GM21390 (cell line): ENCODE measurements around the gene RSBN1.
"Not testable (repeated sequence)": the region's sequence is repeated elsewhere in the genome, so short reads cannot be mapped to it uniquely, and the experiment has no call there.

ENCODE experiments used
- ATAC-seq: cut with Tn5 transposase; IDR thresholded peaks from one replicate; pipeline ENCODE4 v1.9.1; 2021; ENCODE audit not compliant: unreplicated experiment

Gene RSBN1

GRCh38 chr1:113783254-113784103 is 28.8 kb downstream of the RSBN1 start:
- peak; percentile 73 for ATAC-seq

- no peak for ATAC-seq
Measured at GRCh38 chr1:113782406-113782805, 29.9 kb downstream of the RSBN1 start.

GRCh38 chr1:113780374-113781146 is 31.7 kb downstream of the RSBN1 start:
- peak; percentile 56 for ATAC-seq

GRCh38 chr1:113779542-113779941 is 32.7 kb downstream of the RSBN1 start:
- no peak for ATAC-seq

DNA sequence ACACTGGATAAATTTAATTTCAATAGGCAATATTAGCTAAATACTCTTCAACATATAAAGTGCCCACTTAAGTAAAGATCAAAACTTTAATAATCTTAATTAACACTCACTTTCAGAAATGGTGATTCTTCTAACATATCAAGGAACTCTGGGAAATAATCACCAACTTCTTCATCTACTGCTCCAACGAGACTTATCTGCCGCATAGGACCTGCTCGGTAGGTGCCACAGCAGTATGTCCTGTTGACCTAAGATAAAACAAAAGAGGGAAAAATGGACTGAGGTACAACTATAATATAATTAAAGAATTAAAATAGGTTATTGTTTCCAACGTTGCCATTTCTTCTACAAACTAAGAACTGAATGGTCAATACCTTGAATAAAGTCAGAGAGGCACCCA is 34.7 kb downstream of the RSBN1 start:
- ATAC-seq = no peak

- no peak for ATAC-seq
Measured at GRCh38 chr1:113770031-113770430, 42.2 kb downstream of the RSBN1 start.

GRCh38 chr1:113769601-113769970 is 42.7 kb downstream of the RSBN1 start:
- ATAC-seq = no peak

DNA sequence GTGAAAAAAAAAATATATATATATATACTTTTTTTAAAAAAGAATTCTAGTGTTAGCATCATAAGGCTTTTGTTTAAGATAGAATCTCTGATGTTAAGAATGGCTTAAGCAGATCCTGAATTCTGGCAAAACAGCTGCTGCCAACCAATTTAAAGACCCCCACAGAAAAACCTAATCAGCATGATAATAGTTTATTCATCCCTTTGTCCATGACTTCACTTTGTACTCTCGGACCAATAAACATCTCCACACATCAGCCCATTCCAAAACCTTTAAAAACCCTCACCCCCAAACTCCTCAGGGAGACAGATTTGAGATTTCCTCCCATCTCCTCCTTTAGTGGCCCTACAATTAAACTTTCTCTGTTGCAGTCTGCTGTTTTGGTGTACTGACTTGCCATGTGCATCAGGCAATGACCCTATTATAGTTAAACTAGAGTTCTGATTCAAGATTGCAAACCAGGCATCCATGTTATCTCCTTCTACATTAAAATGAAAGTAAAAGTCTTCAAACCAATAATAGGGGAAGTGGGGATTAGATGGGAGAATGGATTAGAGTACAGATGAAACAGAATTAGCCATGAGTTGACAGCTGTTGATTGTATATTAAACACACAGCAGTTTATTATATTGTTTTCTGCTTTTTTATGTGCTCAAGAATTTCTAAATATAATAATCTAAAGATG is 43.2 kb downstream of the RSBN1 start:
- ATAC-seq = no peak

GRCh38 chr1:113765306-113766230 is 46.7 kb downstream of the RSBN1 start:
- no peak for ATAC-seq

GRCh38 chr1:113763661-113764060 is 48.6 kb downstream of the RSBN1 start:
- no peak for ATAC-seq

GRCh38 chr1:113761937-113762336 is 50.3 kb downstream of the RSBN1 start:
- ATAC-seq = no peak

DNA sequence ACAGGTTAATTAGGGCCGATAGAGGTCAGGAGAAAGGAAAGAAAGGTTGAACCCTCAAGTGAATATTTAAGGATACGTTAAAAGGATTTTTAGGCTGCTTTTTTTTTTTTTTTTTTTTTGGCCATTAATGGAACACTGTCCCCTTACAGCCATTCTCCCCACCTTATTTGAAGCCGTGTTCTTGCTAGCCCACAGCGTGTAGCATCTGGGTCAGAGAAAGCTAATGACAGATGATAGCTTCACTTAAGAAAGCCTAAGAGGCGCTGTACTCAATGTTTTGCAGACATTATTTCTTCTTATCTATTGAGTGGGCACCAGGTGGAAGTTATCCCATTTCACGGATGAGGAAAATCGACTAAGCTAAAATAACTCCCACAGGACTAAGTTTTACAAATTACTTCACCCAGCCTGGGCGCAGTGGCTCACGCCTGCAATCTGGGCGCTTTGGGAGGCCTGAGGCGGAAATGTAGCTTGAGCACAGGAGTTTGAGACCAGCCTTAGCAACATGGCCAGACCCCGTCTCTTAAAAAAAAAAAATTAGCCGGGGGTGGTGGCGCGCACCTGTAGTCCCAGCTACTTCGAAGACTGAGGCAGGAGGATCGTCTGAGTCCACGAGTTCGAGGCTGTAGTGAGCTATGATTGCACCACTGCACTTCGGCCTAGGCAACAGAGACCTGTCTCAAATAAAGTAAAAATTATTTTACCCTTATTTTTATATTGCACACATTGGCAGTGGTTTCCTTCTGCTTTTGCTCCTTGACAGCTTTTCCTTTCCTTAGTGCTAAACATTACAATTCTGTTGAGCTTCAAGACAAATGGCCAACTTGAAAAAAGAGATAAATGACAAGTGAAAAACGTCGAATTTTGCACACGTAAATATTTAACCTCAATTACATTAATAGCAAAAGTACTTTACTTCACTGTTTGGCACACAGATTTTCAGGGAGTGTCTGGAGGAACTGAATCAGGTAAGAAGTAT is 51.9 kb downstream of the RSBN1 start:
- no peak for ATAC-seq

GRCh38 chr1:113759333-113760101 is 52.8 kb downstream of the RSBN1 start, which contains the start of gene PHTF1:
Gene PHTF1, minus strand, starts transcription at chr1:113759486. Its CDS starts 783 bp downstream, at chr1:113758703.
- ATAC-seq = peak; percentile 86

- peak; percentile 63 for ATAC-seq
Measured at GRCh38 chr1:113758631-113759332, 53.5 kb downstream of the RSBN1 start.

GRCh38 chr1:113756461-113756860 is 55.8 kb downstream of the RSBN1 start:
- no peak for ATAC-seq

- ATAC-seq = not testable (repeated sequence)
Measured at GRCh38 chr1:113753333-113753732, 58.9 kb downstream of the RSBN1 start.

- no peak for ATAC-seq
Measured at GRCh38 chr1:113751516-113751915, 60.8 kb downstream of the RSBN1 start.

GRCh38 chr1:113751114-113751513 is 61.2 kb downstream of the RSBN1 start:
- no peak for ATAC-seq
